C4-2B (cell line): Measurements from ENCODE around the gene ZNF219.

Source experiments
- ZFX ChIP-seq: fragments of 450-650 bp; IDR thresholded peaks from 2 replicates; pipeline ENCODE4 v1.6.1; 2017
- TF ChIP-seq, protein P1 (sequence below): fragments of 450-650 bp; conservative IDR thresholded peaks from 2 replicates; pipeline ENCODE4 v1.5.1; 2017; ENCODE audit warnings: mild to moderate bottlenecking

DNA sequence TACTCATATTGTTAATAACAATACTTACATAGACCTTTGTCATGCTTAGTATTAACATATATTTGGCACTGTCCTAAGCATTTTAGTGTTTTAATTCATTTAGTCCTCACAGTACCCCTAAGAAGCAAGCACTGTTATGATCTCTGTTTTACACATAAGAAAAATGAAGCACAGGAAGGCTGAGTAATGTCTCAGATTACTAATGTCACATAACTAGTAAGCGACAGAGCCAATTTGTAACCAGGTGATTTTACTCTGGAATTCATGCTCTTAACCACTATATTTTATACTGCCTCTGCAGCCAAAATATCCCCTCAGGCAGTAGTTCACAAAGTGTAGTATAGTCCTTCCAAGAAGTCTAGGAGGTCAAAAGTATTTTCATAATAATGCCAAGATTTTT, 22.7 kb upstream of the ZNF219 start:
- TF ChIP-seq, protein P1, sequence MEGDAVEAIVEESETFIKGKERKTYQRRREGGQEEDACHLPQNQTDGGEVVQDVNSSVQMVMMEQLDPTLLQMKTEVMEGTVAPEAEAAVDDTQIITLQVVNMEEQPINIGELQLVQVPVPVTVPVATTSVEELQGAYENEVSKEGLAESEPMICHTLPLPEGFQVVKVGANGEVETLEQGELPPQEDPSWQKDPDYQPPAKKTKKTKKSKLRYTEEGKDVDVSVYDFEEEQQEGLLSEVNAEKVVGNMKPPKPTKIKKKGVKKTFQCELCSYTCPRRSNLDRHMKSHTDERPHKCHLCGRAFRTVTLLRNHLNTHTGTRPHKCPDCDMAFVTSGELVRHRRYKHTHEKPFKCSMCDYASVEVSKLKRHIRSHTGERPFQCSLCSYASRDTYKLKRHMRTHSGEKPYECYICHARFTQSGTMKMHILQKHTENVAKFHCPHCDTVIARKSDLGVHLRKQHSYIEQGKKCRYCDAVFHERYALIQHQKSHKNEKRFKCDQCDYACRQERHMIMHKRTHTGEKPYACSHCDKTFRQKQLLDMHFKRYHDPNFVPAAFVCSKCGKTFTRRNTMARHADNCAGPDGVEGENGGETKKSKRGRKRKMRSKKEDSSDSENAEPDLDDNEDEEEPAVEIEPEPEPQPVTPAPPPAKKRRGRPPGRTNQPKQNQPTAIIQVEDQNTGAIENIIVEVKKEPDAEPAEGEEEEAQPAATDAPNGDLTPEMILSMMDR: no peak
- TF ChIP-seq ZFX: no peak
